Activated naive CD4-positive, alpha-beta T cell treated with anti-CD3 and anti-CD28 coated beads, Interleukin-2, amount 50 U/mL, for 72 hours (primary cell): ENCODE results near the gene IL22RA2. TPM values are rescaled to one million over a fixed set of nuclear protein-coding genes. Genes with fewer than 3 reads are reported as not detected.

Experiments used
- ATAC-seq, 2 donors: fragments of 150-1000 bp; cut with Tn5 transposase; 2 replicates each; pipeline ENCODE4 v1.10.0; 2021; ENCODE audit warnings: mild to moderate bottlenecking in 2 of 2, moderate library complexity in 2 of 2
- DNase-seq, 2 donors: peaks; one replicate each; pipeline ENCODE4 v3.0.0; 2021 to 2022; ENCODE audit warnings: low spot score in 2 of 2
- H3K27ac Mint-ChIP-seq, 2 donors: one replicate each; pipeline ENCODE4 v1.8.0; 2022; ENCODE audit warnings: mild to moderate bottlenecking in 2 of 2, mixed read lengths in 2 of 2
- H3K36me3 Mint-ChIP-seq, 2 donors: one replicate each; pipeline ENCODE4 v1.8.0; 2022; ENCODE audit warnings: mixed read lengths in 2 of 2
- H3K9me3 Mint-ChIP-seq, 2 donors: one replicate each; pipeline ENCODE4 v1.8.0; 2022; ENCODE audit warnings: mixed read lengths in 2 of 2
- total RNA-seq, 2 donors: library from RNA; stranded (reverse); gene quantifications; one replicate each; pipeline ENCODE4 v1.2.3, GENCODE V29; 2022

The IL22RA2 gene
- total RNA-seq, 2 donors from 2014 or later = not detected

GRCh38 chr6:137176729-137177128 is 3.3 kb upstream of the IL22RA2 start:
- H3K9me3 Mint-ChIP-seq = peaks cover 12 to 22% of the 10 kb centered on the region in 2 donors
- H3K27ac Mint-ChIP-seq = no peak overlapping the region
- no peak for DNase-seq
- peaks cover 17 to 33% of the 10 kb centered on the region in 2 donors for H3K36me3 Mint-ChIP-seq
- ATAC-seq = no peak

GRCh38 chr6:137175868-137176245 is 2.4 kb upstream of the IL22RA2 start:
- no peak for ATAC-seq
- DNase-seq = no peak
- peaks cover 9 to 19% of the 10 kb centered on the region in 2 donors for H3K9me3 Mint-ChIP-seq
- H3K27ac Mint-ChIP-seq = no peak overlapping the region
- peaks cover 11 to 28% of the 10 kb centered on the region in 2 donors for H3K36me3 Mint-ChIP-seq

- Mint-ChIP-seq H3K9me3 (peaks cover 5 to 15% of the 10 kb centered on the region in 2 donors), H3K36me3 (peaks cover 7 to 29% of the 10 kb centered on the region in 2 donors), H3K27ac (no peak overlapping the region)
- ATAC-seq (no peak), DNase-seq (no peak)
Observed at GRCh38 chr6:137175157-137175867, 1.9 kb upstream of the IL22RA2 start.

- H3K9me3 Mint-ChIP-seq = peaks cover 0 to 24% of the 10 kb centered on the region in 2 donors
- no peak overlapping the region for H3K27ac Mint-ChIP-seq
- peaks cover 0 to 45% of the 10 kb centered on the region in 2 donors for H3K36me3 Mint-ChIP-seq
- no peak for ATAC-seq
- no peak for DNase-seq
Observed at GRCh38 chr6:137172734-137173431, 561 bp downstream of the IL22RA2 start.

GRCh38 chr6:137171824-137172733 is 1.4 kb downstream of the IL22RA2 start:
- peaks cover 0 to 52% of the 10 kb centered on the region in 2 donors for H3K36me3 Mint-ChIP-seq
- peak overlapping the region in 1 of 2 donors; percentile 2 for H3K27ac Mint-ChIP-seq
- DNase-seq (no peak), ATAC-seq (no peak)
- H3K9me3 Mint-ChIP-seq = peaks cover 2 to 24% of the 10 kb centered on the region in 2 donors

GRCh38 chr6:137171053-137171374 is 2.4 kb downstream of the IL22RA2 start:
- no peak for DNase-seq
- no peak for ATAC-seq
- H3K27ac Mint-ChIP-seq = no peak overlapping the region
- H3K36me3 Mint-ChIP-seq = peaks cover 3 to 63% of the 10 kb centered on the region in 2 donors
- H3K9me3 Mint-ChIP-seq = peaks cover 3 to 29% of the 10 kb centered on the region in 2 donors

GRCh38 chr6:137170266-137171052 is 3.0 kb downstream of the IL22RA2 start:
- DNase-seq = no peak
- Mint-ChIP-seq H3K27ac (no peak overlapping the region), H3K9me3 (peaks cover 3 to 30% of the 10 kb centered on the region in 2 donors), H3K36me3 (peaks cover 5 to 66% of the 10 kb centered on the region in 2 donors)
- no peak for ATAC-seq

- Mint-ChIP-seq H3K27ac (peak overlapping the region; percentile 69 to 94), H3K9me3 (peaks cover 9 to 47% of the 10 kb centered on the region in 2 donors), H3K36me3 (peaks cover 15 to 91% of the 10 kb centered on the region in 2 donors)
- DNase-seq = peak in 1 of 2 donors; percentile 47
- peak; percentile 83 to 93 for ATAC-seq
Observed at GRCh38 chr6:137167702-137168377, 5.6 kb downstream of the IL22RA2 start.

GRCh38 chr6:137166247-137167098 is 7.0 kb downstream of the IL22RA2 start:
- Mint-ChIP-seq H3K27ac (peak overlapping the region; percentile 43 to 87), H3K36me3 (peaks cover 15 to 91% of the 10 kb centered on the region in 2 donors), H3K9me3 (peaks cover 9 to 57% of the 10 kb centered on the region in 2 donors)
- DNase-seq (no peak), ATAC-seq (no peak)

- DNase-seq = no peak
- Mint-ChIP-seq H3K27ac (peak overlapping the region in 1 of 2 donors; percentile 87), H3K9me3 (peaks cover 9 to 65% of the 10 kb centered on the region in 2 donors), H3K36me3 (peaks cover 15 to 93% of the 10 kb centered on the region in 2 donors)
- ATAC-seq = peak in 1 of 2 donors; percentile 43
Observed at GRCh38 chr6:137165375-137166246, 7.8 kb downstream of the IL22RA2 start.

- H3K9me3 Mint-ChIP-seq = peaks cover 9 to 53% of the 10 kb centered on the region in 2 donors
- ATAC-seq (no peak), DNase-seq (no peak)
- H3K36me3 Mint-ChIP-seq = peaks cover 15 to 81% of the 10 kb centered on the region in 2 donors
- no peak overlapping the region for H3K27ac Mint-ChIP-seq
Observed at GRCh38 chr6:137163732-137164318, 9.6 kb downstream of the IL22RA2 start.

- DNase-seq = no peak
- no peak for ATAC-seq
- Mint-ChIP-seq H3K27ac (no peak overlapping the region), H3K9me3 (peaks cover 9 to 53% of the 10 kb centered on the region in 2 donors), H3K36me3 (peaks cover 15 to 79% of the 10 kb centered on the region in 2 donors)
Observed at GRCh38 chr6:137162692-137163306, 10.6 kb downstream of the IL22RA2 start.

- DNase-seq = no peak
- peaks cover 6 to 53% of the 10 kb centered on the region in 2 donors for H3K9me3 Mint-ChIP-seq
- H3K27ac Mint-ChIP-seq = no peak overlapping the region
- no peak for ATAC-seq
- peaks cover 15 to 78% of the 10 kb centered on the region in 2 donors for H3K36me3 Mint-ChIP-seq
Observed at GRCh38 chr6:137161949-137162348, 11.5 kb downstream of the IL22RA2 start.
